ENCODE data around the gene PES1.

DNA sequence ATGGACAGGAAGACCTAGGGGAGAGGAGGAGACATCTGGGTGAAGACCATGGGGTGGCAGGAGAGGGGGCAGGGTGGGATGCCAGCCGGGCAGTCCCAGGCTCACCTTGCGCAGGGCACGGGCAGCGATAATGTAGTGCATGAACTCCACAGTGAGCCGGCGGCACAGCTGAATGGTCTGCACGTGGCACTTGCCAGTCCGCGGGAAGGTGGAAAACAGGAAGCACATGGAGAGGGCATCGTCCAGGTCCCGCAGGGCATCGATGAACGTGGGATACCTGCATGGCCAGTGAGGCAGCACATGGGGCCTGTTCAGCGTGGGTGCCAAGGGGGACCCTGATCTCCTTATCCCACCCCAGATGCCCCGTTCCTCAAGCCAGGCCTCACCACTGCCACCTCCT, 7.3 kb downstream of the PES1 start:
- TF ChIP-seq, protein P1, sequence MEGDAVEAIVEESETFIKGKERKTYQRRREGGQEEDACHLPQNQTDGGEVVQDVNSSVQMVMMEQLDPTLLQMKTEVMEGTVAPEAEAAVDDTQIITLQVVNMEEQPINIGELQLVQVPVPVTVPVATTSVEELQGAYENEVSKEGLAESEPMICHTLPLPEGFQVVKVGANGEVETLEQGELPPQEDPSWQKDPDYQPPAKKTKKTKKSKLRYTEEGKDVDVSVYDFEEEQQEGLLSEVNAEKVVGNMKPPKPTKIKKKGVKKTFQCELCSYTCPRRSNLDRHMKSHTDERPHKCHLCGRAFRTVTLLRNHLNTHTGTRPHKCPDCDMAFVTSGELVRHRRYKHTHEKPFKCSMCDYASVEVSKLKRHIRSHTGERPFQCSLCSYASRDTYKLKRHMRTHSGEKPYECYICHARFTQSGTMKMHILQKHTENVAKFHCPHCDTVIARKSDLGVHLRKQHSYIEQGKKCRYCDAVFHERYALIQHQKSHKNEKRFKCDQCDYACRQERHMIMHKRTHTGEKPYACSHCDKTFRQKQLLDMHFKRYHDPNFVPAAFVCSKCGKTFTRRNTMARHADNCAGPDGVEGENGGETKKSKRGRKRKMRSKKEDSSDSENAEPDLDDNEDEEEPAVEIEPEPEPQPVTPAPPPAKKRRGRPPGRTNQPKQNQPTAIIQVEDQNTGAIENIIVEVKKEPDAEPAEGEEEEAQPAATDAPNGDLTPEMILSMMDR (IDR thresholded peaks at IDR 0.05): no peak
- TF ChIP-seq TCF7L2 (IDR thresholded peaks at IDR 0.05; ENCODE audit: low read depth, low read length): no peak
